BJ (cell line): ENCODE measurements around the gene CUL4A. TPM values are rescaled to one million over a fixed set of nuclear protein-coding genes. Genes with fewer than 3 reads are reported as not detected.

ENCODE experiments used
- CTCF ChIA-PET: fragments of 350-600 bp; formaldehyde crosslinking; extraction: SDS; loops from one replicate; lab custom pipeline; 2021; ENCODE audit warnings: antibody characterized with exemption, inconsistent platforms; lab: Yijun Ruan, JAX
- POLR2A ChIA-PET: fragments of 300-600 bp; sonication (Branson Sonifier 250); formaldehyde crosslinking; extraction: SDS; loops from one replicate; lab custom pipeline; 2021; ENCODE audit warnings: antibody characterized with exemption; lab: Charles Lee
- DNase-seq: peaks from one replicate; pipeline ENCODE4 v3.0.0-alpha.2; 2011; ENCODE audit warnings: low read depth
- H3K27me3 ChIP-seq: 2 replicates; pipeline ENCODE4 v1.6.0; 2011; ENCODE audit warnings: low read length; ENCODE audit not compliant: control insufficient read depth, insufficient read depth
- H3K36me3 ChIP-seq: 2 replicates; pipeline ENCODE4 v1.5.1; 2011; ENCODE audit warnings: low read length; ENCODE audit not compliant: control insufficient read depth, insufficient read depth
- H3K4me3 ChIP-seq: 2 replicates; pipeline ENCODE4 v1.5.1; 2011; ENCODE audit warnings: low read depth, mild to moderate bottlenecking, control low read depth, low read length
- polyA plus RNA-seq: library from polyadenylated mRNA; depleted of rRNA; stranded (reverse); fragments of >200 nt; gene quantifications from 2 replicates; pipeline ENCODE4 v1.2.3, GENCODE V29; 2011
- TF ChIP-seq, protein P1 (sequence below): IDR thresholded peaks from 2 replicates; pipeline ENCODE4 v1.5.1; 2011; ENCODE audit warnings: low read depth, mild to moderate bottlenecking, control low read depth, inconsistent platforms, low read length, moderate library complexity; ENCODE audit not compliant: insufficient read depth

Gene CUL4A
- polyA plus RNA-seq, 1 experiment, result 67.1 TPM

DNA sequence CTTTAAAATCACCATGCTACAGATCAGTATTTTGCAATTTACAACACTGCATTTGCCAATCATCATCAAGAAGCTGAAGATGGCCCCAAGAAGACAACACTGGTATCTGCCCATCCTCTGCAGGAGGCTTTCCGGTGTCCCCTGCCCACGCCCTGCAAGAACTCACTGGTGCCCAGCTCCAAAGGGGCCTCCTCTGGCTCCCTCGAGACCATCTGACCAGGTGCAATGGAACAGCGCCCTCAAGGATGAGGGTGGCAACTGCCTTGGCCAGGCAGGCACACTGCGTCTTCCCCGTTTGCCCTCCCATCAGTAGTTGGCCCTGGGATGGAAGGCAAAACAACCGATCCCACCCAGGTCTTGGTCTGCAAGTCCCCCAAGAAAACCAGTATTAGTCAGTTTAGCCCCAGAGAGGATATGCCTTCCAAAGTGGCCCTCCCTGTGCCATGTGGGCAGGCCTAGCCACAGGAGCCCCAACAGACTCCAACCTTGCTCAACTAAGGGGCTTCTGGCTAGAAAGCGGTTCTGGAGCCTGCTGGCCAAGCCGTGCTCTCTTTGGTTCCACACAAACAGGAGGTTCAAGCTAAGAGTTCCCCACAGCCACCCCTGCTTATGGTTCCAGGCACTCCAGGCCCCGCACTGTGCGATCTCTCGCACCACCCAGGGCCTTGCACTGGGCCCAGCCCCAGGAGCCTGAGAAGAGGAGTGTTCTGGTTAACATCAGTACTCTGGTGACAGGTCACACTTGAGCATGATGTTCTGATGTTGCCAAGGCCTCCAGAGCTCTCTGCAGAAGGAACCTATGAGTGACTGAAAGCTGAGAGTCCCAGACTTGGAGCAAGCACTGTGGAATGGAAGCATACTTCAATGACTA lies 5.7 kb upstream of the CUL4A start:
- CTCF ChIA-PET, result interaction anchor here (0.6 kb wide), 1 partner anchor 305 kb away, joined by 9 read pairs; no protein-coding TSS in a partner anchor
- POLR2A ChIA-PET, result no interaction called here
- Histone ChIP-seq H3K36me3 (peaks cover 4% of the 10 kb centered on the region), H3K27me3 (no peaks in the 10 kb centered on the region), H3K4me3 (no peak overlapping the region)
- DNase-seq, result no peak
- TF ChIP-seq, protein P1, sequence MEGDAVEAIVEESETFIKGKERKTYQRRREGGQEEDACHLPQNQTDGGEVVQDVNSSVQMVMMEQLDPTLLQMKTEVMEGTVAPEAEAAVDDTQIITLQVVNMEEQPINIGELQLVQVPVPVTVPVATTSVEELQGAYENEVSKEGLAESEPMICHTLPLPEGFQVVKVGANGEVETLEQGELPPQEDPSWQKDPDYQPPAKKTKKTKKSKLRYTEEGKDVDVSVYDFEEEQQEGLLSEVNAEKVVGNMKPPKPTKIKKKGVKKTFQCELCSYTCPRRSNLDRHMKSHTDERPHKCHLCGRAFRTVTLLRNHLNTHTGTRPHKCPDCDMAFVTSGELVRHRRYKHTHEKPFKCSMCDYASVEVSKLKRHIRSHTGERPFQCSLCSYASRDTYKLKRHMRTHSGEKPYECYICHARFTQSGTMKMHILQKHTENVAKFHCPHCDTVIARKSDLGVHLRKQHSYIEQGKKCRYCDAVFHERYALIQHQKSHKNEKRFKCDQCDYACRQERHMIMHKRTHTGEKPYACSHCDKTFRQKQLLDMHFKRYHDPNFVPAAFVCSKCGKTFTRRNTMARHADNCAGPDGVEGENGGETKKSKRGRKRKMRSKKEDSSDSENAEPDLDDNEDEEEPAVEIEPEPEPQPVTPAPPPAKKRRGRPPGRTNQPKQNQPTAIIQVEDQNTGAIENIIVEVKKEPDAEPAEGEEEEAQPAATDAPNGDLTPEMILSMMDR, result no peak

- ChIA-PET CTCF (interaction anchor here (1.1 kb wide), 1 partner anchor 175 kb away, joined by 3 read pairs; no protein-coding TSS in a partner anchor), POLR2A (no interaction called here)
- TF ChIP-seq, protein P1, result no peak
- no peak overlapping the region for H3K4me3 ChIP-seq
- peaks cover 4% of the 10 kb centered on the region for H3K36me3 ChIP-seq
- H3K27me3 ChIP-seq, result no peaks in the 10 kb centered on the region
- DNase-seq, result no peak
These were observed 5.1 kb upstream of the CUL4A start for GRCh38 chr13:113204378-113204734.

- 0 out of 2 replicates have a peak, but pooled peaks cover 2% of the 10 kb centered on the region for H3K36me3 ChIP-seq
- no peaks in the 10 kb centered on the region for H3K27me3 ChIP-seq
- no peak for DNase-seq
- POLR2A ChIA-PET, result no interaction called here
- H3K4me3 ChIP-seq, result no peak overlapping the region
- CTCF ChIA-PET, result interaction anchor here (1.1 kb wide), 1 partner anchor 176 kb away, joined by 3 read pairs; no protein-coding TSS in a partner anchor
- TF ChIP-seq, protein P1, result no peak
These were observed 3.9 kb upstream of the CUL4A start for GRCh38 chr13:113205428-113205931.

GRCh38 chr13:113207460-113207859 lies 2.0 kb upstream of the CUL4A start:
- Histone ChIP-seq H3K36me3 (0 out of 2 replicates have a peak, but pooled peaks cover 2% of the 10 kb centered on the region), H3K27me3 (no peaks in the 10 kb centered on the region), H3K4me3 (peak overlapping the region; percentile 77)
- no peak for DNase-seq
- CTCF ChIA-PET, result interaction anchor here (0.8 kb wide), 1 partner anchor 19 kb away, joined by 3 read pairs; no protein-coding TSS in a partner anchor
- TF ChIP-seq, protein P1, result no peak
- POLR2A ChIA-PET, result no interaction called here

GRCh38 chr13:113207890-113208420 lies 1.5 kb upstream of the CUL4A start:
- H3K27me3 ChIP-seq, result no peaks in the 10 kb centered on the region
- 0 out of 2 replicates have a peak, but pooled peaks cover 2% of the 10 kb centered on the region for H3K36me3 ChIP-seq
- POLR2A ChIA-PET, result interaction anchor here (0.6 kb wide), 1 partner anchor 131 kb away, joined by 6 read pairs; no protein-coding TSS in a partner anchor
- CTCF ChIA-PET, result no interaction called here
- peak overlapping the region; percentile 77 for H3K4me3 ChIP-seq
- DNase-seq, result no peak
- TF ChIP-seq, protein P1, result no peak; the same call in 1 of the 2 replicates
